ENCODE results near the gene TMA7B.

DNA sequence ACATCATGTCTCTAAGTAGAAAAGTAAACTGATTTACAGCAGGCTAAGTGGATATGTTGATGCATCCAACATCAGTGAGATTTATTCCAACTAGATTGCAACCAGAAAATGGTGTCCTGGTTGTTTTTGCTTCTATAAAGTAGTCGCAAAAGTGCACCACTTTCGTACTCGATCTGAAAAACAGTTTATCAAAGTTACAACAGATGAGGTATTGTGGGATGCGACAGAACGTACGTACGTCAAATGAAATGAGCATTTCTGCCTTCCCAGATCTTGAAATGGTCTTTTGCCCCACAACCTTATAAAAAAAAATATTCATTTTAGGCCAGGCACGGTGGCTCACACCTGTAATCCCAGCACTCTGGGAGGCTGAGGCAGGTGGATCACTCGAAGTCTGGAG, 45.6 kb upstream of the TMA7B start:
- TF ChIP-seq, protein P1, sequence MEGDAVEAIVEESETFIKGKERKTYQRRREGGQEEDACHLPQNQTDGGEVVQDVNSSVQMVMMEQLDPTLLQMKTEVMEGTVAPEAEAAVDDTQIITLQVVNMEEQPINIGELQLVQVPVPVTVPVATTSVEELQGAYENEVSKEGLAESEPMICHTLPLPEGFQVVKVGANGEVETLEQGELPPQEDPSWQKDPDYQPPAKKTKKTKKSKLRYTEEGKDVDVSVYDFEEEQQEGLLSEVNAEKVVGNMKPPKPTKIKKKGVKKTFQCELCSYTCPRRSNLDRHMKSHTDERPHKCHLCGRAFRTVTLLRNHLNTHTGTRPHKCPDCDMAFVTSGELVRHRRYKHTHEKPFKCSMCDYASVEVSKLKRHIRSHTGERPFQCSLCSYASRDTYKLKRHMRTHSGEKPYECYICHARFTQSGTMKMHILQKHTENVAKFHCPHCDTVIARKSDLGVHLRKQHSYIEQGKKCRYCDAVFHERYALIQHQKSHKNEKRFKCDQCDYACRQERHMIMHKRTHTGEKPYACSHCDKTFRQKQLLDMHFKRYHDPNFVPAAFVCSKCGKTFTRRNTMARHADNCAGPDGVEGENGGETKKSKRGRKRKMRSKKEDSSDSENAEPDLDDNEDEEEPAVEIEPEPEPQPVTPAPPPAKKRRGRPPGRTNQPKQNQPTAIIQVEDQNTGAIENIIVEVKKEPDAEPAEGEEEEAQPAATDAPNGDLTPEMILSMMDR (IDR thresholded peaks at IDR 0.05), result no peak
- TF ChIP-seq POLR2AphosphoS5 (IDR thresholded peaks at IDR 0.05) (no peak), POLR2A (IDR thresholded peaks at IDR 0.05) (no peak)

Measured in gastroesophageal sphincter (tissue), 3 donors.